Esophagus muscularis mucosa (tissue), 4 donors: ENCODE data around the gene NSMF.

Experiments
- CTCF ChIP-seq, 3 experiments: fragments of 200-600 bp in 2 of 3; fragments of 450-650 bp in 1 of 3; sonication (generic) in 2 of 3; IDR thresholded peaks; one replicate each; pipeline ENCODE4 v1.5.1; 2017 to 2019; ENCODE audit warnings: antibody characterized with exemption in 3 of 3, mild to moderate bottlenecking in 2 of 3, moderate library complexity in 1 of 3
- EP300 ChIP-seq: sonication (generic); formaldehyde crosslinking; IDR thresholded peaks from one replicate; pipeline ENCODE4 v1.6.1; 2017; ENCODE audit warnings: antibody characterized with exemption
- POLR2A ChIP-seq: fragments of 450-650 bp; IDR thresholded peaks from one replicate; pipeline ENCODE4 v1.6.1; 2017; ENCODE audit warnings: antibody characterized with exemption, moderate library complexity, mild to moderate bottlenecking, low read depth
- POLR2AphosphoS5 ChIP-seq, 2 donors: sonication (generic); formaldehyde crosslinking; IDR thresholded peaks; one replicate each; pipeline ENCODE4 v1.6.1; 2017; ENCODE audit warnings: antibody characterized with exemption in 2 of 2

GRCh38 chr9:137404961-137405567, 54.1 kb downstream of the NSMF start:
- TF ChIP-seq CTCF (IDR thresholded peaks at IDR 0.05) (no peak), POLR2A (no peak), EP300 (no peak), POLR2AphosphoS5 (IDR thresholded peaks at IDR 0.05) (no peak)
